Measurements from ENCODE around the gene FOXG1. TPM values are rescaled to one million over a fixed set of nuclear protein-coding genes. Genes with fewer than 3 reads are reported as not detected.

The FOXG1 gene
- total and polyA plus RNA-seq, 2 of the 4 experiments (the other 2 are of a cell fraction) = not detected

DNA sequence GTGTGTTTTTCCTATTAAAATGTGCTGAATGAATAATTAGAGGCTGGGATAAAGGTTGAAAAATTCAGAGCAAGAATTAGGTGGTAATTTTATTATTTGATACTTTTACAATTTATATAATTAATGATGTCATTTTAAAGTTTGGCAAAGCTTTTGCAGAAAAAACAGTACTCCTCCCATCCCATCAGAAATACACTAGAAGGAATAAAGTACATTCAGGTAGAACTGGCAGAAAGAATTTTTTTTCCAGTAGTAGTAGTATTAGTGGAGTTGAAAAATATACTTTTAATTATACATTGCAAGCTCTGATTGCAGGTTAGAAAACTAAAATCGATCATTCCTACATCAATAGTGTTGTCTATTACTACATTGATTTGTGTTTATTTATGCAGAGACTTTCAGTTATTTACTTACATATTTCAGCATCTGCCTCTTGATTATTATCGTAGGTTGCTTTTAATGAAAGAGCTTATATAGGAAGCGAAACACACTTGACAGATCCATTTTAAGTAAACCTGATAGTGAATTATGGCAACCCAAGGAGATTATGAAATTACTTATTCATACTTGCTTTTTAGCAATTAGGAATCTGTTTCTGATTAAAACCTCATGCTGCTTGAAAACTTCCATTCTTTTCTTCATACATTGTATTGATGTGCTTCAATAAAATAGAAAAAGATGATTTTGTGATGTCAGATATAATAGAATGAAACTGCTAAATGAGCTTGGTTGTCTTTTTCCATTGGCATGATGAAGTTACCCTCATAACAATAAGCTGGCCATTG lies 10.1 kb downstream of the FOXG1 start:
- ChIA-PET CTCF (no interaction called here), POLR2A (ENCODE audit: unreplicated experiment) (no interaction called here)
- no peak for DNase-seq
- H3K4me3 ChIP-seq (ENCODE audit: insufficient read depth, low read depth, low read length) = no peak overlapping the region
- WGBS, 2 experiments (ENCODE audit: extremely low coverage in 2 of 2, insufficient read length in 1 of 2) = no CpG with 5 or more reads among the region's 3 CpGs
- intact Hi-C loops (cut with micrococcal nuclease) (no loop called here), in situ Hi-C loops (cut with MboI; ENCODE audit: low sequenced_read_pairs) (loop anchor here (10.0 kb wide), 1 partner anchor 448 kb away; no protein-coding TSS in a partner anchor), dilution Hi-C loops (cut with HindIII; ENCODE audit: low sequenced_read_pairs, unreplicated experiment) (no loop called here)
- no TSS peak for BruUV-seq (replicated peaks)
- no peaks in the 10 kb centered on the region for H3K36me3 ChIP-seq (ENCODE audit: control insufficient read depth, insufficient read depth, low read length)
- ATAC-seq (ENCODE audit: low read depth) = no peak
- H4K20me1 ChIP-seq (ENCODE audit: insufficient read depth, low read length) = no peaks in the 10 kb centered on the region
- no peak overlapping the region for H3K56ac ChIP-seq (ENCODE audit: extremely low read depth, insufficient read depth, low read length)
- H3K79me1 ChIP-seq (ENCODE audit: low read depth in 1 of 2, low read length in 2 of 2) = no peaks in the 10 kb centered on the region
- no peak overlapping the region for H3K4me2 ChIP-seq (ENCODE audit: low read depth, low read length)
- H2BK15ac ChIP-seq (ENCODE audit: low read depth, low read length) = no peak overlapping the region
- H3K4me1 ChIP-seq (ENCODE audit: control insufficient read depth, insufficient read depth, low read length) = no peaks in the 10 kb centered on the region
- H3K9me1 ChIP-seq (ENCODE audit: insufficient read depth, low read length) = no peaks in the 10 kb centered on the region
- no peak overlapping the region for H4K5ac ChIP-seq (ENCODE audit: low read depth, low read length)
- no peak overlapping the region for H2BK5ac ChIP-seq (ENCODE audit: low read depth, low read length, poor library complexity, severe bottlenecking)
- no peak overlapping the region for H4K91ac ChIP-seq (ENCODE audit: insufficient read depth, low read depth, low read length)
- H3K27me3 ChIP-seq (ENCODE audit: control insufficient read depth, insufficient read depth, low read length) = peaks cover 46% of the 10 kb centered on the region
- no peak overlapping the region for H2BK20ac ChIP-seq (ENCODE audit: low read depth, low read length)
- no peak overlapping the region for H2AK5ac ChIP-seq (ENCODE audit: low read depth, low read length)
- peaks cover 2% of the 10 kb centered on the region; the same call in 1 of the 2 replicates for H3K9me3 ChIP-seq (ENCODE audit: control insufficient read depth, insufficient read depth, low read length)
- H3K27ac ChIP-seq (ENCODE audit: insufficient read depth, low read length) = no peak overlapping the region
- no peak overlapping the region for H3K4ac ChIP-seq (ENCODE audit: low read depth, low read length)
- H3K9ac ChIP-seq (ENCODE audit: low read depth, low read length) = no peak overlapping the region
- no peak overlapping the region for H2BK120ac ChIP-seq (ENCODE audit: low read depth, low read length)
- no peak overlapping the region for H3K18ac ChIP-seq (ENCODE audit: low read depth, low read length)
- no peak for TF ChIP-seq ELK1 (IDR thresholded peaks at IDR 0.05; ENCODE audit: borderline replicate concordance, low read depth, low read length)
- TF ChIP-seq RCOR1 (IDR thresholded peaks at IDR 0.05; ENCODE audit: insufficient replicate concordance, low read length) = no peak
- no peak for TF ChIP-seq CEBPB (IDR thresholded peaks at IDR 0.05; ENCODE audit: low read depth, low read length)
- TF ChIP-seq MAFK (IDR thresholded peaks at IDR 0.05; ENCODE audit: low read depth, low read length) = no peak
- TF ChIP-seq POLR2A (IDR thresholded peaks at IDR 0.05; ENCODE audit: low read depth, low read length) = no peak
- TF ChIP-seq CHD1 (IDR thresholded peaks at IDR 0.05; ENCODE audit: low read depth, low read length) = no peak
- TF ChIP-seq NFE2L2 (IDR thresholded peaks at IDR 0.05; ENCODE audit: low read depth, low read length) = no peak
- no peak for TF ChIP-seq FOS (IDR thresholded peaks at IDR 0.05; ENCODE audit: low read depth, low read length)
- TF ChIP-seq MAZ (IDR thresholded peaks at IDR 0.05; ENCODE audit: borderline replicate concordance, low read depth, low read length) = no peak
- no peak for TF ChIP-seq RAD21 (IDR thresholded peaks at IDR 0.05; ENCODE audit: low read length)
- TF ChIP-seq CTCF (conservative IDR thresholded peaks at IDR 0.05; ENCODE audit: low read depth, low read length) = no peak
- no peak for TF ChIP-seq MXI1 (IDR thresholded peaks at IDR 0.05; ENCODE audit: borderline replicate concordance, low read depth, low read length)
- TF ChIP-seq, protein P1, sequence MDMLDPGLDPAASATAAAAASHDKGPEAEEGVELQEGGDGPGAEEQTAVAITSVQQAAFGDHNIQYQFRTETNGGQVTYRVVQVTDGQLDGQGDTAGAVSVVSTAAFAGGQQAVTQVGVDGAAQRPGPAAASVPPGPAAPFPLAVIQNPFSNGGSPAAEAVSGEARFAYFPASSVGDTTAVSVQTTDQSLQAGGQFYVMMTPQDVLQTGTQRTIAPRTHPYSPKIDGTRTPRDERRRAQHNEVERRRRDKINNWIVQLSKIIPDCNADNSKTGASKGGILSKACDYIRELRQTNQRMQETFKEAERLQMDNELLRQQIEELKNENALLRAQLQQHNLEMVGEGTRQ (IDR thresholded peaks at IDR 0.05; ENCODE audit: low read depth, low read length) = no peak
- no peak for TF ChIP-seq RFX5 (IDR thresholded peaks at IDR 0.05; ENCODE audit: low read depth, low read length)
- TF ChIP-seq BHLHE40 (IDR thresholded peaks at IDR 0.05; ENCODE audit: low read depth, low read length) = no peak
- TF ChIP-seq SMC3 (IDR thresholded peaks at IDR 0.05; ENCODE audit: low read depth, low read length) = no peak
- H4K8ac ChIP-seq (ENCODE audit: low read depth in 2 of 2, low read length in 2 of 2) = no peak overlapping the region
- H3K23ac ChIP-seq (ENCODE audit: low read depth, low read length) = no peak overlapping the region
- H2AFZ ChIP-seq (replicated peaks; ENCODE audit: low read length, poor library complexity) = no peak overlapping the region
- no peak overlapping the region for H3K14ac ChIP-seq (replicated peaks; ENCODE audit: low read depth, low read length)
- no peak overlapping the region for H2AK9ac ChIP-seq (replicated peaks; ENCODE audit: low read depth, low read length, poor library complexity)
